B cell (primary cell): Measurements from ENCODE around the gene DOCK3.

ENCODE experiments used
- CTCF ChIP-seq: fragments of 200-600 bp; IDR thresholded peaks from one replicate; pipeline ENCODE4 v1.8.0; 2022; ENCODE audit warnings: antibody characterized with exemption, mild to moderate bottlenecking
- EZH2 ChIP-seq: IDR thresholded peaks from 2 replicates; pipeline ENCODE4 v1.6.1; 2012; ENCODE audit warnings: borderline replicate concordance, low read depth, mild to moderate bottlenecking, moderate library complexity, low read length; ENCODE audit not compliant: insufficient read depth, poor library complexity, severe bottlenecking

GRCh38 chr3:50983887-50984286 lies 309.2 kb downstream of the DOCK3 start:
- TF ChIP-seq CTCF (no peak), EZH2 (no peak)
